Caco-2 (cell line): ENCODE measurements around the gene ANXA8. TPM values are rescaled to one million over a fixed set of nuclear protein-coding genes. Genes with fewer than 3 reads are reported as not detected.

ENCODE experiments used
- BruUV-seq: library from RNA; stranded (reverse); fragments of 400-500 nt; replicated peaks from 2 replicates; lab custom pipeline; 2021; lab: Mats Ljungman, UMichigan
- CTCF ChIA-PET: fragments of 300-600 bp; sonication (Branson Sonifier 250); formaldehyde crosslinking; loops from one replicate; lab custom pipeline; 2022; ENCODE audit warnings: antibody characterized with exemption; lab: Charles Lee
- POLR2A ChIA-PET: fragments of 300-600 bp; sonication (Branson Sonifier 250); formaldehyde crosslinking; loops from one replicate; lab custom pipeline; 2022; ENCODE audit warnings: antibody characterized with exemption; lab: Charles Lee
- DNase-seq, 2 experiments: peaks; one replicate each; pipeline versions ENCODE4 v3.0.0 to v3.0.0-alpha.2; 2020 to 2022
- H3K27me3 ChIP-seq: replicated peaks from 2 replicates; pipeline ENCODE4 v1.6.0; 2011; ENCODE audit warnings: low read length; ENCODE audit not compliant: control insufficient read depth, insufficient read depth
- H3K36me3 ChIP-seq: 2 replicates; pipeline ENCODE4 v1.5.1; 2011; ENCODE audit warnings: low read length; ENCODE audit not compliant: control insufficient read depth, insufficient read depth
- H3K4me1 ChIP-seq: fragments of 250-450 bp; sonication (Bioruptor Pico); 2 replicates; pipeline ENCODE4 v1.5.1; 2020; ENCODE audit warnings: mild to moderate bottlenecking
- H3K4me3 ChIP-seq: 2 replicates; pipeline ENCODE4 v1.5.1; 2011; ENCODE audit warnings: low read depth, mild to moderate bottlenecking, control low read depth, low read length
- H3K9me3 ChIP-seq: fragments of 250-450 bp; sonication (Bioruptor Pico); 2 replicates; pipeline ENCODE4 v1.5.1; 2020; ENCODE audit warnings: mild to moderate bottlenecking, moderate library complexity
- H3K27ac Mint-ChIP-seq: one replicate; pipeline ENCODE4 v1.8.0; 2022; ENCODE audit warnings: mixed read lengths; ENCODE audit not compliant: unreplicated experiment
- H3K27me3 Mint-ChIP-seq: one replicate; pipeline ENCODE4 v1.8.0; 2022; ENCODE audit warnings: mixed read lengths; ENCODE audit not compliant: insufficient read depth, unreplicated experiment
- H3K36me3 Mint-ChIP-seq: one replicate; pipeline ENCODE4 v1.8.0; 2022; ENCODE audit warnings: mild to moderate bottlenecking, mixed read lengths; ENCODE audit not compliant: insufficient read depth, unreplicated experiment
- H3K4me1 Mint-ChIP-seq: one replicate; pipeline ENCODE4 v1.8.0; 2022; ENCODE audit warnings: low read depth, mixed read lengths; ENCODE audit not compliant: unreplicated experiment
- H3K4me3 Mint-ChIP-seq: one replicate; pipeline ENCODE4 v1.8.0; 2022; ENCODE audit warnings: mild to moderate bottlenecking, moderate library complexity, mixed read lengths; ENCODE audit not compliant: unreplicated experiment
- H3K9me3 Mint-ChIP-seq: one replicate; pipeline ENCODE4 v1.8.0; 2022; ENCODE audit warnings: mixed read lengths; ENCODE audit not compliant: unreplicated experiment
- CTCF ChIP-seq, 2 experiments: fragments of 200-600 bp in 1 of 2; IDR thresholded peaks; 1 replicate in 1 of 2; 2 replicates in 1 of 2; pipeline versions ENCODE4 v1.5.1 to v1.8.0; 2011 to 2022; ENCODE audit warnings: antibody characterized with exemption in 1 of 2, control low read depth in 1 of 2, inconsistent platforms in 1 of 2, low read depth in 1 of 2, low read length in 1 of 2, mild to moderate bottlenecking in 1 of 2, moderate library complexity in 1 of 2; ENCODE audit not compliant: insufficient read depth in 1 of 2, severe bottlenecking in 1 of 2, unreplicated experiment in 1 of 2
- intact Hi-C: fragments of 100-400 bp; cut with micrococcal nuclease; formaldehyde crosslinking; loops from one replicate; pipeline ENCODE4 v1.10.0; 2022; ENCODE audit not compliant: unreplicated experiment
- total RNA-seq: library from RNA; stranded (reverse); gene quantifications from 2 replicates; pipeline ENCODE4 v1.2.3, GENCODE V29; 2022

The ANXA8 gene
- total RNA-seq, 1 experiment from 2014 or later: 20.9 TPM

- Histone ChIP-seq H3K4me1 (peaks cover 26% of the 10 kb centered on the region), H3K4me3 (no peak overlapping the region), H3K9me3 (no peaks in the 10 kb centered on the region), H3K27me3 (no peaks in the 10 kb centered on the region), H3K36me3 (no peaks in the 10 kb centered on the region)
- intact Hi-C loops: no loop called here
- TF ChIP-seq CTCF (IDR thresholded peaks at IDR 0.05; ENCODE audit: insufficient read depth in 1 of 2, low read depth in 1 of 2, low read length in 1 of 2, severe bottlenecking in 1 of 2, unreplicated experiment in 1 of 2): no peak
- no peak for DNase-seq
- Mint-ChIP-seq H3K27me3 (no peaks in the 10 kb centered on the region), H3K9me3 (no peaks in the 10 kb centered on the region), H3K27ac (no peak overlapping the region), H3K4me3 (no peak overlapping the region), H3K4me1 (peaks cover 13% of the 10 kb centered on the region), H3K36me3 (no peaks in the 10 kb centered on the region)
- no TSS peak for BruUV-seq
- ChIA-PET POLR2A (no interaction called here), CTCF (no interaction called here)
These were observed 31.3 kb downstream of the ANXA8 start for GRCh38 chr10:47452495-47453140.

- Mint-ChIP-seq H3K4me3 (no peak overlapping the region), H3K27ac (no peak overlapping the region), H3K27me3 (no peaks in the 10 kb centered on the region), H3K9me3 (no peaks in the 10 kb centered on the region), H3K36me3 (no peaks in the 10 kb centered on the region), H3K4me1 (peaks cover 9% of the 10 kb centered on the region)
- Histone ChIP-seq H3K9me3 (no peaks in the 10 kb centered on the region), H3K4me1 (peaks cover 20% of the 10 kb centered on the region), H3K36me3 (no peaks in the 10 kb centered on the region), H3K27me3 (no peaks in the 10 kb centered on the region), H3K4me3 (no peak overlapping the region)
- TF ChIP-seq CTCF (IDR thresholded peaks at IDR 0.05; ENCODE audit: insufficient read depth in 1 of 2, low read depth in 1 of 2, low read length in 1 of 2, severe bottlenecking in 1 of 2, unreplicated experiment in 1 of 2): no peak
- BruUV-seq: no TSS peak
- POLR2A ChIA-PET: no interaction called here
- no peak for DNase-seq
- intact Hi-C loops: no loop called here
- CTCF ChIA-PET: no interaction called here
These were observed 31.9 kb downstream of the ANXA8 start for GRCh38 chr10:47451998-47452494.

- intact Hi-C loops: no loop called here
- Mint-ChIP-seq H3K4me3 (no peak overlapping the region), H3K27me3 (no peaks in the 10 kb centered on the region), H3K36me3 (no peaks in the 10 kb centered on the region), H3K9me3 (no peaks in the 10 kb centered on the region), H3K27ac (no peak overlapping the region), H3K4me1 (peaks cover 2% of the 10 kb centered on the region)
- Histone ChIP-seq H3K9me3 (peaks cover under 1% of the 10 kb centered on the region; the same call in 1 of the 2 replicates), H3K4me1 (peaks cover 14% of the 10 kb centered on the region), H3K27me3 (no peaks in the 10 kb centered on the region), H3K36me3 (no peaks in the 10 kb centered on the region), H3K4me3 (no peak overlapping the region)
- no peak for DNase-seq
- POLR2A ChIA-PET: no interaction called here
- no TSS peak for BruUV-seq
- CTCF ChIA-PET: no interaction called here
- no peak for TF ChIP-seq CTCF (IDR thresholded peaks at IDR 0.05; ENCODE audit: insufficient read depth in 1 of 2, low read depth in 1 of 2, low read length in 1 of 2, severe bottlenecking in 1 of 2, unreplicated experiment in 1 of 2)
These were observed 32.5 kb downstream of the ANXA8 start for GRCh38 chr10:47451273-47451997.
